ENCODE data around the gene RAMP2.
A peak's percentile ranks its signal among the peaks of the same experiment; 100 is the strongest.

Gene RAMP2

DNA sequence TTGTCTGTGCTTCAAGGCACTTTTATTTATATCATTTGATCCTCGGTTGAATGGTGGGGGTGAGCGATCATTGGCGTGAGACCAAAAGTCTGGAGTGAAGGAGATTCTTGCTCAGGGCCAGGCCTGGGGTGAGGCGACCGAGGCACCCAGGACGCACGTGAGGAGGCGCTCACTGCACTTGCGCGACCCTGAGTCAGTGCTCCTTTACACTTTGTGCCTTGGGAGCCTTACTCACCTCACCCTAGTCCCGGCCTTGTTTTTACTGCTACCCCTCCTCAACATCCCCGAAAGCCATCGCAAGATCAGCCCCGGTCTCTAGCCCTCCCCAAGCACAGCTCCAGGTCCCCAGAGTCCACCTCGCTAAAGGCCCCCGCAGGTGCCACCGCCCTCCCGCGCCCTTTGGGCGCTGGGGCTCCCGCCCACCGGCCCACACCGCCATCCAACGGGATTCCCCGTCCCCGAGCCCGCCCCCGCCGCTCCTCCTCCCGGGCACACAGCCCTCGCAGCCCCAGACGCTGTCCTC, 16.7 kb upstream of the RAMP2 start:
- peak overlapping the region; percentile 88 for H3K4me3 ChIP-seq (ENCODE audit: low read length)
- TF ChIP-seq, protein P1, sequence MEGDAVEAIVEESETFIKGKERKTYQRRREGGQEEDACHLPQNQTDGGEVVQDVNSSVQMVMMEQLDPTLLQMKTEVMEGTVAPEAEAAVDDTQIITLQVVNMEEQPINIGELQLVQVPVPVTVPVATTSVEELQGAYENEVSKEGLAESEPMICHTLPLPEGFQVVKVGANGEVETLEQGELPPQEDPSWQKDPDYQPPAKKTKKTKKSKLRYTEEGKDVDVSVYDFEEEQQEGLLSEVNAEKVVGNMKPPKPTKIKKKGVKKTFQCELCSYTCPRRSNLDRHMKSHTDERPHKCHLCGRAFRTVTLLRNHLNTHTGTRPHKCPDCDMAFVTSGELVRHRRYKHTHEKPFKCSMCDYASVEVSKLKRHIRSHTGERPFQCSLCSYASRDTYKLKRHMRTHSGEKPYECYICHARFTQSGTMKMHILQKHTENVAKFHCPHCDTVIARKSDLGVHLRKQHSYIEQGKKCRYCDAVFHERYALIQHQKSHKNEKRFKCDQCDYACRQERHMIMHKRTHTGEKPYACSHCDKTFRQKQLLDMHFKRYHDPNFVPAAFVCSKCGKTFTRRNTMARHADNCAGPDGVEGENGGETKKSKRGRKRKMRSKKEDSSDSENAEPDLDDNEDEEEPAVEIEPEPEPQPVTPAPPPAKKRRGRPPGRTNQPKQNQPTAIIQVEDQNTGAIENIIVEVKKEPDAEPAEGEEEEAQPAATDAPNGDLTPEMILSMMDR (conservative IDR thresholded peaks at IDR 0.05; ENCODE audit: low read length): no peak
- peak; percentile 56 for DNase-seq (ENCODE audit: low read depth)

DNA sequence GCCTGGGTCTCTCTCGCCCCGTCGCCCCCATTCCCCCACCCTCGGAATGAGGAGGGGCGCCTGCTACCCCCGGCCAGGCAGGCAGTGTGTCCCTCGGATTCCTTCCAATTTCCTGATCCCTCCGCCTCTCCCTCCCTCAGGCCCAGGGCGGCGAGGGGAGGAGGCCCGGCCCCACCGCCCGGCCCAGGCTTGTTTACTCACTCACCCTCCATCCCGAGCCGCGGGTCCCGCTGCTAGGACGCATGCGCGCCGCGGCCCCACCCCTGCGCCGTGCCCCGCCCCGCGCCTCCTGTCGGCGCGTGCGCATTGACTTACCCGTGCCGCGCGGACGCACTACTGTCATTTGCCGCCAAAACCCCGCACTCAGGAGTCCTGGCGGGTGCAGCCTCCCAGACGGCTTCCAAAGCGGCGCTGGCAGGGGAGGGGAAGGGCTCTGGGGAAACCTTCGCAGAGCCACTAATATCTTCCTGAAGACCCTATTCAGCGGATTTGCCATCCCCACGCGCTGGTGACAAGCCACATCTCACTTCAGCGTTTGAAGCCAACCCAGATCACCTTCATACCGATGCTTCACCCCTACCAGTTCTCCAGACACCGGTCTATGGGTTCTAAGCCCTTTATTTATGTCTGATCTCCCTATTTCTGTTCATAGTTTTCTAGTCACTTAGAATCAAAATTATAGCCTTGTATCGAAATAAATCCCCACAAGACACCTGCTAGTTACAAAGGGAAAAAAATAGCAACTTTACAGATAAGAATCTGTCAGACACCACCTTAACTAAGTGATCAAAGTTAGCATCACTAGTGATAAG, 16.0 kb upstream of the RAMP2 start, which contains the start of gene EZH1:
EZH1 (minus strand) TSS at position 235 of the 812 bp plus-strand sequence. CDS start 16,099 bp downstream, outside the sequence.
- TF ChIP-seq, protein P1 (conservative IDR thresholded peaks at IDR 0.05; ENCODE audit: low read length): no peak
- DNase-seq (ENCODE audit: low read depth): peak; percentile 85

DNA sequence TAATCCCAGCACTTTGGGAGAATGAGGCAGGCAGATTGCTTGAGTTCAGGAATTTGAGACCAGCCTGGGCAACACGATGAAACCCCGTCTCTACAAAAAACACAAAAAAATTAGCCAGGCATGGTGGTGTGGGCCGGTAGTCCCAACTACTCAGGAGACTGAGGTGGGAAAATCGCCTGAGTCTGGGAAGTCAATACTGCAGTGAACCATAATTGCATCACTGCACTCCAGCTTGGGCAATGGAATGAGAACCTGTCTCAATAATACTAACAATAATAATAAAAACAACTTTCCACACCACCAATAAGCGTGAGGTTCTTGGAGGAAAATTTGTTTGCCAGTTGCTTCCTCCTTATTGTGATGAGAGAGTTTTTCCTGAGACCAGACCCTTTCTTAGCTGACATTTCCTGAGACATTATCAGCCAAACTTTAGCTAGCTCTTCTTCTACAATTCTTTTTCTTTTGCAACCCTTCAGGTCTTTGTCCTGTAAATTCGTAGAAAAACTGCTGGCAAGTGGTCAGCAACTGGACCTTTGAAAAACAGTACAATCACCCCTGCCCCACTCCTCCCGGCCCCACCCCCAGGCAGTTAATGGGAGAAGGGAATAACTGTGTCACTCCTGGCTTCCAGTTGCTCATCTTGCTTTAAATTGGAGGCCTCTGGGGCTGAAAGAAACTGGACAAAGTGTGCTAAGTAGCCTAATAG, 12.7 kb upstream of the RAMP2 start:
- H3K4me3 ChIP-seq (ENCODE audit: low read length): no peak overlapping the region
- no peak for DNase-seq (ENCODE audit: low read depth)
- TF ChIP-seq, protein P1 (conservative IDR thresholded peaks at IDR 0.05; ENCODE audit: low read length): no peak

More for the DNA sequence above, 16.0 kb upstream of the RAMP2 start, which contains the start of gene EZH1:
- H3K4me3 ChIP-seq (ENCODE audit: low read length): peak within 1 kb of the TSS; percentile 88

DNA sequence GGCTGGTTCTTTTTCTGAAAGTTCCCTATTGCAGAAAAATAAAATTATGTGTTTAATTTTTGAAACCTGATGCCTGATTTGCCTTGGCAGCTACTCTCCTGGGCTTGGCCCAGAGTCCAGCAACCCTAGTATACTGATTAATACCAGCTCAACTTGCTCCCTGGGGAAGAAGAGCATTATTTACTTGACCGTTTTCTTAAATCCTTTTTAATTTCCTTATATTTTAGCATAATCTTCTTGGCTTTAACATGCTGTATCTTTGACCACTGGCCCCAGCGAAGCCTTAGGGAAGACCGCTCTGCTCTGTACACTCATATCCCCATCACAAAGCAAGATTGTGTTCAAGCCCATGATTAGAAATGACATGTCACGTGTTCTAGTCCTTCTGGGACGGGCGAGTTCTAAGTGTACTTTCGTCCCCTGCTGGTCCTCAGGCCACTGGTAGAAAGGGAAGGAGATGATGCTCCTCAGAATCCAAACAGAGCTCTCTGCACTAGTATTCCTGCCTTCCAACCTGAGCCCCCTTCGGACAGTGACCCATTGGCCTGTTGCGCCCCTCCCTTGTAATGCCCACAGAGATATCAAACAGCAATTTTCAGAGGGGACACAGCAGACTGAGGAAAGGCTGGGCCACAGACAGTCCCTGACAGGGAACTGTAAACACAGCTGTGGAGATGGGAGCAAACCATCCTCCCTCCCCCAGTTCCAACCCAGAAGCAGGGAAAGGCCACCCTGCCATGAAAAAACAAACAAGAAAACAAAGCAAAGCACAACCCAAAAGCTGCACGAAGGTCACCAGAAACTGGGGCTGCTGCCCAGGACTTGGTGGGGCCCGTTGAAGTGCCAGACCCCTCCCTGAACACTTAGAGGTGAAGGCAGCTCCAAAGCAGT, 11.9 kb upstream of the RAMP2 start:
- no peak for DNase-seq (ENCODE audit: low read depth)
- H3K4me3 ChIP-seq (ENCODE audit: low read length): no peak overlapping the region
- TF ChIP-seq, protein P1 (conservative IDR thresholded peaks at IDR 0.05; ENCODE audit: low read length): no peak

DNA sequence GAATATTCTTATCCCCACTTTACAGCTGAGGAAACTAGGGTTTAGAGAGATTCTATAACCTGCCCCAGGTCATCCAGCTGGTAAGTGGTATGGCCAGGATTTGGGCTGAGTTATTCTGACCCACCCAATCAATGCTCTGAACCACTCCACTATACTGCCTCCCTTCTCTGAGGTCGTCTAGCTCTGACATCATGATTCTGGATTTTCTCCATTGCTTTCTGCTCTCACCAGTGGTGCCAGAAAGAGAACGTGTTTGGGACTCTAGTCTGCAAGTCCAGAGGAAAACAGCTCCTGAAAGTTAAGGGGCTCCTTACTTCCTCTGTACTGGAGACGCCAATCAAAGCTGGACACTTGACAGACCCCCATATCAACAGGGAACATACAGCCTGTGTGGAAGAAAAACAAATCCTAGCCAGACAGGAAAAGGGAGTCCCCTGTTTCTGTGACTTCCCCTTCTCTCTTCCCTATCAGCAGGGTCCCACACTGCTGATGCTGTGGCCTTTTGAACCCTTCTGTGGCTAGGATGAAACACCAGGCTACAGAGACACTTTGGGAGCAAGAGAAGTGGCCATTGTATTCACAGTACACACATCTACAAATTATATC, 10.2 kb upstream of the RAMP2 start:
- DNase-seq (ENCODE audit: low read depth): no peak
- TF ChIP-seq, protein P1 (conservative IDR thresholded peaks at IDR 0.05; ENCODE audit: low read length): no peak
- H3K4me3 ChIP-seq (ENCODE audit: low read length): no peak overlapping the region

DNA sequence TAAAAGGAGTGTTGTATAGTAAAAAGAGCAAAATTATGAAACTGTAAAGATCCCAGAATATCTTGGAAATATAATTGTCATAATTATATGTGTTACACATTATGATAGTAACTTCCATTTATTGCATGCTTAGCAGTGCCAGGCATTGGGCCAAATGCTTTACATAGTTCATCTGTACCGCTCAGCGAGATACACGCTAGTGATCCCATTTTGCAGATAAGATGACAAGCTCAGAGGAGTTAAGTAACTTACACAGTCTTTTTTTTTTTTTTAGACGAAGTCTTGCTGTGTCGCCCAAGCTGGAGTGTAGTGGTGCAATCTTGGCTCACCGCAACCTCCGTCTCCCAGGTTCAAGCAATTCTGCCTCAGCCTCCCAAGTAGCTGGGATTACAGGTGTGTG, 9.4 kb upstream of the RAMP2 start:
- TF ChIP-seq, protein P1 (conservative IDR thresholded peaks at IDR 0.05; ENCODE audit: low read length): no peak
- no peak for DNase-seq (ENCODE audit: low read depth)
- H3K4me3 ChIP-seq (ENCODE audit: low read length): no peak overlapping the region
